Liver (tissue), 9 donors: ENCODE measurements around the gene RIMS3. TPM values are rescaled to one million over a fixed set of nuclear protein-coding genes. Genes with fewer than 3 reads are reported as not detected.
A peak's percentile ranks its signal among the peaks of the same experiment; 100 is the strongest.

Source experiments
- DNase-seq: peaks from one replicate; pipeline ENCODE4 v3.0.0-alpha.2; 2017; ENCODE audit warnings: low spot score
- H3K27ac ChIP-seq, 2 donors: one replicate each; pipeline ENCODE4 v1.7.0; 2013; ENCODE audit warnings: inconsistent platforms in 2 of 2, low read length in 2 of 2, control low read depth in 1 of 2, low read depth in 1 of 2, mild to moderate bottlenecking in 1 of 2
- H3K27me3 ChIP-seq, 4 donors: one replicate each; pipeline versions ENCODE4 v1.6.1 to v1.7.0; 2013; ENCODE audit warnings: low read length in 3 of 4, inconsistent platforms in 1 of 4, mild to moderate bottlenecking in 1 of 4, moderate library complexity in 1 of 4; ENCODE audit not compliant: control insufficient read depth in 4 of 4, insufficient read depth in 4 of 4
- H3K36me3 ChIP-seq, 4 donors: one replicate each; pipeline versions ENCODE4 v1.6.1 to v1.7.0; 2013; ENCODE audit warnings: low read length in 3 of 4, mild to moderate bottlenecking in 3 of 4, low read depth in 1 of 4, moderate library complexity in 1 of 4; ENCODE audit not compliant: control insufficient read depth in 4 of 4, insufficient read depth in 3 of 4
- H3K4me1 ChIP-seq, 4 donors: one replicate each; pipeline versions ENCODE4 v1.6.1 to v1.7.0; 2013; ENCODE audit warnings: low read length in 3 of 4, mild to moderate bottlenecking in 3 of 4, moderate library complexity in 1 of 4; ENCODE audit not compliant: control insufficient read depth in 4 of 4, insufficient read depth in 4 of 4
- H3K4me3 ChIP-seq, 3 donors: one replicate each; pipeline versions ENCODE4 v1.6.1 to v1.7.0; 2013; ENCODE audit warnings: low read length in 3 of 3, control low read depth in 1 of 3, low read depth in 1 of 3, mild to moderate bottlenecking in 1 of 3
- H3K9ac ChIP-seq, 2 donors: one replicate each; pipeline ENCODE4 v1.7.0; 2013; ENCODE audit warnings: low read length in 2 of 2, mild to moderate bottlenecking in 2 of 2, moderate library complexity in 2 of 2, control low read depth in 1 of 2, low read depth in 1 of 2
- H3K9me3 ChIP-seq, 4 donors: one replicate each; pipeline versions ENCODE4 v1.6.1 to v1.7.0; 2013; ENCODE audit warnings: low read length in 3 of 4; ENCODE audit not compliant: control insufficient read depth in 4 of 4
- EGR1 ChIP-seq, 2 donors: IDR thresholded peaks; 2 replicates each; pipeline ENCODE4 v1.6.1; 2016 to 2018; ENCODE audit warnings: antibody characterized with exemption in 2 of 2, low read depth in 2 of 2
- FOXA1 ChIP-seq: IDR thresholded peaks from 2 replicates; pipeline ENCODE4 v1.6.1; 2016; ENCODE audit warnings: antibody characterized with exemption
- FOXA2 ChIP-seq: IDR thresholded peaks from 2 replicates; pipeline ENCODE4 v1.6.1; 2016; ENCODE audit warnings: antibody characterized with exemption
- GABPA ChIP-seq, 2 donors: IDR thresholded peaks in 1 of 2; conservative IDR thresholded peaks in 1 of 2; 2 replicates each; pipeline ENCODE4 v1.6.1; 2016; ENCODE audit warnings: antibody characterized with exemption in 2 of 2, mild to moderate bottlenecking in 1 of 2, moderate library complexity in 1 of 2
- HNF4A ChIP-seq, 2 donors: conservative IDR thresholded peaks; 2 replicates each; pipeline ENCODE4 v1.6.1; 2016; ENCODE audit warnings: antibody characterized with exemption in 2 of 2, mild to moderate bottlenecking in 2 of 2
- HNF4G ChIP-seq: IDR thresholded peaks from 2 replicates; pipeline ENCODE4 v1.6.1; 2016; ENCODE audit warnings: antibody characterized with exemption
- JUND ChIP-seq, 2 donors: IDR thresholded peaks; 2 replicates each; pipeline ENCODE4 v1.6.1; 2016; ENCODE audit warnings: antibody characterized with exemption in 2 of 2
- NR2F2 ChIP-seq: IDR thresholded peaks from 2 replicates; pipeline ENCODE4 v1.6.1; 2016; ENCODE audit warnings: antibody characterized with exemption
- RAD21 ChIP-seq, 2 donors: IDR thresholded peaks; 2 replicates each; pipeline ENCODE4 v1.6.1; 2016; ENCODE audit warnings: antibody characterized with exemption in 2 of 2, mild to moderate bottlenecking in 2 of 2
- RXRA ChIP-seq, 2 donors: IDR thresholded peaks; 2 replicates each; pipeline ENCODE4 v1.6.1; 2017 to 2018; ENCODE audit warnings: antibody characterized with exemption in 2 of 2, mild to moderate bottlenecking in 1 of 2
- TAF1 ChIP-seq: conservative IDR thresholded peaks from 2 replicates; pipeline ENCODE4 v1.6.1; 2016; ENCODE audit warnings: antibody characterized with exemption, mild to moderate bottlenecking
- YY1 ChIP-seq: IDR thresholded peaks from 2 replicates; pipeline ENCODE4 v1.6.1; 2016; ENCODE audit warnings: antibody characterized with exemption, mild to moderate bottlenecking
- WGBS: extraction: QIAGEN DNeasy Blood & Tissue Kit; methylation state at CpG from one replicate; pipeline ENCODE4 v1.1.7; 2013; 5-methylcytosine and 5-hydroxymethylcytosine counted together
- polyA plus RNA-seq, 2 donors: library from polyadenylated mRNA; stranded (reverse) in 1 of 2; unstranded in 1 of 2; fragments of 200-250 nt in 1 of 2; fragments of >200 nt in 1 of 2; fragmentation: Nextera tagmentation in 1 of 2; extraction: Ambion mirVana in 1 of 2; gene quantifications; one replicate each; pipeline versions ENCODE4 v1.2.1 to v1.2.3, GENCODE V29; 2013 to 2015
- total RNA-seq, 2 donors: library from RNA; depleted of rRNA; stranded (reverse); fragments of >200 nt; gene quantifications; one replicate each; pipeline ENCODE4 v1.2.3, GENCODE V29; 2014
- TF ChIP-seq, protein P1 (sequence below): IDR thresholded peaks from 2 replicates; pipeline ENCODE4 v1.6.1; 2016; ENCODE audit warnings: antibody characterized with exemption
- TF ChIP-seq, protein P2 (sequence below): IDR thresholded peaks from 2 replicates; pipeline ENCODE4 v1.6.1; 2016; ENCODE audit warnings: antibody characterized with exemption, mild to moderate bottlenecking
- TF ChIP-seq, protein P3 (sequence below): IDR thresholded peaks from 2 replicates; pipeline ENCODE4 v1.6.1; 2016; ENCODE audit warnings: antibody characterized with exemption
- TF ChIP-seq, protein P4 (sequence below): fragments of 150-350 bp; IDR thresholded peaks from 2 replicates; pipeline ENCODE4 v1.5.1; 2017; ENCODE audit warnings: improper control_type of control experiment, low read depth, low read length; ENCODE audit not compliant: missing input control
- TF ChIP-seq, protein P5 (sequence below): IDR thresholded peaks from 2 replicates; pipeline ENCODE4 v1.6.1; 2016; ENCODE audit warnings: antibody characterized with exemption
- donor health status: healthy.
- donor health status: healthy.
- donor health status: healthy.
- donor health status: healthy.
- donor health status: healthy.

RIMS3 gene
- total and polyA plus RNA-seq, 4 donors: 0.22 to 2.2 (median 0.77) TPM

DNA sequence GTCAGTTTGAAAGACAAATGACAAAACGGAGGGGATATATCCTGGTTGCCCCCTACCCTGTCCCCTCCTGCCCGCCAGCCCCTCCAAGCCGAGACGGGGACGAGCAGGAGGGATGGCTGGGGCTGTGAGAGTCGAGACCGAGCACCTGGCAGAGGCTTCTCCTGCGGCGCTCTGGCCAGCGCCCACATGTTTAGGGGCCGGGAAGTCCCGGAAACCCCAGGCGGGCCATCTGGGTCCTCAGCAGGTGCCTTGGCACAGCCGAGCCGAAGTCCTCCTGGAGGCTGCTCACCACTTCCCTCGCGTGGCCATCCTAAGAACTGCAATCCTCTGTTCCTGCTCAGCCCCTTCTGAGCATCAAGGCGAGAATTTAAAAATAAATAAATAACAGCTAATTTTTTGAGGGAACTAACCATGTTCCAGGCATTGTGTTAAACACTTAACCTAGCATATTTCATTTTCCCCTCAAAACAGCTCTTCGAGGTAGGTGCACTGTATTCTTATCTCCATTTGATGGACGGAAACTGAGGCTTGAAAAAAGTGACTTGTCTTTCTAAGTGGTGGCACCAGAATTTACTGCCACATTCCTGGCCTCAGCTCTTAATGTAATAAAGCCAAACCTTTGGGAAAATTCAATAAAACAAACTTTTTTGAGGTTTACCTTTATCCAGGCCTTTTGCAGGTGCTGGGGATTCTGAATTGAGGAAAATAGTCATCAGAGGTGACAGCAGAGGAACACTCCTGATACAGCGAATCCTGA, 3.5 kb upstream of the RIMS3 start:
- DNase-seq: peak; percentile 89
- Histone ChIP-seq H3K9me3 (no peaks in the 10 kb centered on the region), H3K9ac (peak overlapping the region in 1 of 2 donors; percentile 12), H3K27me3 (no peaks in the 10 kb centered on the region), H3K4me1 (peaks cover 3 to 10% (median 3%) of the 10 kb centered on the region in 4 donors), H3K36me3 (no peaks in the 10 kb centered on the region), H3K27ac (no peak overlapping the region), H3K4me3 (peak overlapping the region in 1 of 3 donors; percentile 38)
- WGBS: 14% methylated on average over 21 of the region's 21 CpGs
- no peak for TF ChIP-seq YY1
- no peak for TF ChIP-seq HNF4G
- no peak for TF ChIP-seq EGR1 (IDR thresholded peaks at IDR 0.05; ENCODE audit: low read depth in 2 of 2)
- TF ChIP-seq, protein P1, sequence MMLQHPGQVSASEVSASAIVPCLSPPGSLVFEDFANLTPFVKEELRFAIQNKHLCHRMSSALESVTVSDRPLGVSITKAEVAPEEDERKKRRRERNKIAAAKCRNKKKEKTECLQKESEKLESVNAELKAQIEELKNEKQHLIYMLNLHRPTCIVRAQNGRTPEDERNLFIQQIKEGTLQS: no peak
- TF ChIP-seq, protein P2, sequence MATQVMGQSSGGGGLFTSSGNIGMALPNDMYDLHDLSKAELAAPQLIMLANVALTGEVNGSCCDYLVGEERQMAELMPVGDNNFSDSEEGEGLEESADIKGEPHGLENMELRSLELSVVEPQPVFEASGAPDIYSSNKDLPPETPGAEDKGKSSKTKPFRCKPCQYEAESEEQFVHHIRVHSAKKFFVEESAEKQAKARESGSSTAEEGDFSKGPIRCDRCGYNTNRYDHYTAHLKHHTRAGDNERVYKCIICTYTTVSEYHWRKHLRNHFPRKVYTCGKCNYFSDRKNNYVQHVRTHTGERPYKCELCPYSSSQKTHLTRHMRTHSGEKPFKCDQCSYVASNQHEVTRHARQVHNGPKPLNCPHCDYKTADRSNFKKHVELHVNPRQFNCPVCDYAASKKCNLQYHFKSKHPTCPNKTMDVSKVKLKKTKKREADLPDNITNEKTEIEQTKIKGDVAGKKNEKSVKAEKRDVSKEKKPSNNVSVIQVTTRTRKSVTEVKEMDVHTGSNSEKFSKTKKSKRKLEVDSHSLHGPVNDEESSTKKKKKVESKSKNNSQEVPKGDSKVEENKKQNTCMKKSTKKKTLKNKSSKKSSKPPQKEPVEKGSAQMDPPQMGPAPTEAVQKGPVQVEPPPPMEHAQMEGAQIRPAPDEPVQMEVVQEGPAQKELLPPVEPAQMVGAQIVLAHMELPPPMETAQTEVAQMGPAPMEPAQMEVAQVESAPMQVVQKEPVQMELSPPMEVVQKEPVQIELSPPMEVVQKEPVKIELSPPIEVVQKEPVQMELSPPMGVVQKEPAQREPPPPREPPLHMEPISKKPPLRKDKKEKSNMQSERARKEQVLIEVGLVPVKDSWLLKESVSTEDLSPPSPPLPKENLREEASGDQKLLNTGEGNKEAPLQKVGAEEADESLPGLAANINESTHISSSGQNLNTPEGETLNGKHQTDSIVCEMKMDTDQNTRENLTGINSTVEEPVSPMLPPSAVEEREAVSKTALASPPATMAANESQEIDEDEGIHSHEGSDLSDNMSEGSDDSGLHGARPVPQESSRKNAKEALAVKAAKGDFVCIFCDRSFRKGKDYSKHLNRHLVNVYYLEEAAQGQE: no peak
- TF ChIP-seq HNF4A (conservative IDR thresholded peaks at IDR 0.05): no peak
- peak; percentile 79 to 86 for TF ChIP-seq RAD21 (IDR thresholded peaks at IDR 0.05)
- TF ChIP-seq FOXA1: no peak
- TF ChIP-seq, protein P3, sequence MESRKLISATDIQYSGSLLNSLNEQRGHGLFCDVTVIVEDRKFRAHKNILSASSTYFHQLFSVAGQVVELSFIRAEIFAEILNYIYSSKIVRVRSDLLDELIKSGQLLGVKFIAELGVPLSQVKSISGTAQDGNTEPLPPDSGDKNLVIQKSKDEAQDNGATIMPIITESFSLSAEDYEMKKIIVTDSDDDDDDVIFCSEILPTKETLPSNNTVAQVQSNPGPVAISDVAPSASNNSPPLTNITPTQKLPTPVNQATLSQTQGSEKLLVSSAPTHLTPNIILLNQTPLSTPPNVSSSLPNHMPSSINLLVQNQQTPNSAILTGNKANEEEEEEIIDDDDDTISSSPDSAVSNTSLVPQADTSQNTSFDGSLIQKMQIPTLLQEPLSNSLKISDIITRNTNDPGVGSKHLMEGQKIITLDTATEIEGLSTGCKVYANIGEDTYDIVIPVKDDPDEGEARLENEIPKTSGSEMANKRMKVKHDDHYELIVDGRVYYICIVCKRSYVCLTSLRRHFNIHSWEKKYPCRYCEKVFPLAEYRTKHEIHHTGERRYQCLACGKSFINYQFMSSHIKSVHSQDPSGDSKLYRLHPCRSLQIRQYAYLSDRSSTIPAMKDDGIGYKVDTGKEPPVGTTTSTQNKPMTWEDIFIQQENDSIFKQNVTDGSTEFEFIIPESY: no peak
- TF ChIP-seq, protein P4, sequence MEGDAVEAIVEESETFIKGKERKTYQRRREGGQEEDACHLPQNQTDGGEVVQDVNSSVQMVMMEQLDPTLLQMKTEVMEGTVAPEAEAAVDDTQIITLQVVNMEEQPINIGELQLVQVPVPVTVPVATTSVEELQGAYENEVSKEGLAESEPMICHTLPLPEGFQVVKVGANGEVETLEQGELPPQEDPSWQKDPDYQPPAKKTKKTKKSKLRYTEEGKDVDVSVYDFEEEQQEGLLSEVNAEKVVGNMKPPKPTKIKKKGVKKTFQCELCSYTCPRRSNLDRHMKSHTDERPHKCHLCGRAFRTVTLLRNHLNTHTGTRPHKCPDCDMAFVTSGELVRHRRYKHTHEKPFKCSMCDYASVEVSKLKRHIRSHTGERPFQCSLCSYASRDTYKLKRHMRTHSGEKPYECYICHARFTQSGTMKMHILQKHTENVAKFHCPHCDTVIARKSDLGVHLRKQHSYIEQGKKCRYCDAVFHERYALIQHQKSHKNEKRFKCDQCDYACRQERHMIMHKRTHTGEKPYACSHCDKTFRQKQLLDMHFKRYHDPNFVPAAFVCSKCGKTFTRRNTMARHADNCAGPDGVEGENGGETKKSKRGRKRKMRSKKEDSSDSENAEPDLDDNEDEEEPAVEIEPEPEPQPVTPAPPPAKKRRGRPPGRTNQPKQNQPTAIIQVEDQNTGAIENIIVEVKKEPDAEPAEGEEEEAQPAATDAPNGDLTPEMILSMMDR: peak; percentile 95
- TF ChIP-seq TAF1: no peak
- no peak for TF ChIP-seq NR2F2
- TF ChIP-seq GABPA (IDR thresholded peaks at IDR 0.05 in 1 of 2, conservative IDR thresholded peaks at IDR 0.05 in 1 of 2): no peak
- TF ChIP-seq, protein P5, sequence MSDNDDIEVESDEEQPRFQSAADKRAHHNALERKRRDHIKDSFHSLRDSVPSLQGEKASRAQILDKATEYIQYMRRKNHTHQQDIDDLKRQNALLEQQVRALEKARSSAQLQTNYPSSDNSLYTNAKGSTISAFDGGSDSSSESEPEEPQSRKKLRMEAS: no peak
- TF ChIP-seq JUND (IDR thresholded peaks at IDR 0.05): no peak
- TF ChIP-seq FOXA2: no peak
- peak in 1 of 2 donors; percentile 17 for TF ChIP-seq RXRA (IDR thresholded peaks at IDR 0.05)
